PC-9 (cell line): ENCODE data around the gene ZNF600.

Source experiments
- EZH2 ChIP-seq: fragments of 200-600 bp; sonication (generic); IDR thresholded peaks from 2 replicates; pipeline ENCODE4 v1.8.0; 2017; ENCODE audit warnings: antibody characterized with exemption, low read depth
- TF ChIP-seq, protein P1 (sequence below): fragments of 200-600 bp; sonication (generic); conservative IDR thresholded peaks from 2 replicates; pipeline ENCODE4 v1.6.1; 2017; ENCODE audit warnings: mixed run types, antibody characterized with exemption, mild to moderate bottlenecking, moderate library complexity

DNA sequence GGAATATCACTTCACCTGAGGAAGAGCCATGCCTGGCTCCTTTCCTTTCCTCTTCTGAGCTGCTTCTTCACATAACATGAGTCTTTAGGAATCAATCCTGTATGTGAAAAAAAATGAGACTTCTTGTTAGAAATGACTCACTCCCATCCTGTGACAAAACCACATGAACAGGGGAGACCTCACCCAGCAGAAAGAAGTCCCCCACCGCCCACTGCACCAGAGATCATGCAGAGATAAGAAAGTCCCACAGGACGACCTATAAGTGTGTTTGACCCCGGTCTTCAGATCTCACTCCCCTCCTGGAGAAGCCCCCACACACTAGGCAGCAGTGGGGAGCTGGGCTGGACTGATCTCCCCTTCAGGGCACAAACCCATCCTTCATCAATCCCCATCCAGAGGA, 7.8 kb downstream of the ZNF600 start:
- TF ChIP-seq, protein P1, sequence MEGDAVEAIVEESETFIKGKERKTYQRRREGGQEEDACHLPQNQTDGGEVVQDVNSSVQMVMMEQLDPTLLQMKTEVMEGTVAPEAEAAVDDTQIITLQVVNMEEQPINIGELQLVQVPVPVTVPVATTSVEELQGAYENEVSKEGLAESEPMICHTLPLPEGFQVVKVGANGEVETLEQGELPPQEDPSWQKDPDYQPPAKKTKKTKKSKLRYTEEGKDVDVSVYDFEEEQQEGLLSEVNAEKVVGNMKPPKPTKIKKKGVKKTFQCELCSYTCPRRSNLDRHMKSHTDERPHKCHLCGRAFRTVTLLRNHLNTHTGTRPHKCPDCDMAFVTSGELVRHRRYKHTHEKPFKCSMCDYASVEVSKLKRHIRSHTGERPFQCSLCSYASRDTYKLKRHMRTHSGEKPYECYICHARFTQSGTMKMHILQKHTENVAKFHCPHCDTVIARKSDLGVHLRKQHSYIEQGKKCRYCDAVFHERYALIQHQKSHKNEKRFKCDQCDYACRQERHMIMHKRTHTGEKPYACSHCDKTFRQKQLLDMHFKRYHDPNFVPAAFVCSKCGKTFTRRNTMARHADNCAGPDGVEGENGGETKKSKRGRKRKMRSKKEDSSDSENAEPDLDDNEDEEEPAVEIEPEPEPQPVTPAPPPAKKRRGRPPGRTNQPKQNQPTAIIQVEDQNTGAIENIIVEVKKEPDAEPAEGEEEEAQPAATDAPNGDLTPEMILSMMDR, result no peak
- TF ChIP-seq EZH2, result no peak
